GM19372 (cell line): ENCODE measurements around the gene HCFC1.

Source experiments
- ATAC-seq: cut with Tn5 transposase; IDR thresholded peaks from one replicate; pipeline ENCODE4 v1.9.1; 2021; ENCODE audit warnings: mild to moderate bottlenecking, low read depth, moderate library complexity; ENCODE audit not compliant: unreplicated experiment

HCFC1 gene

GRCh38 chrX:153926858-153927671, 44.6 kb downstream of the HCFC1 start:
- ATAC-seq: peak; percentile 30

GRCh38 chrX:153926552-153926857, 45.1 kb downstream of the HCFC1 start:
- ATAC-seq: peak; percentile 1

- ATAC-seq: no peak
Measured at GRCh38 chrX:153925739-153926551, 45.7 kb downstream of the HCFC1 start, which contains the start of gene ARHGAP4. Gene ARHGAP4, minus strand, starts transcription at chrX:153926264. Its CDS starts 62 bp downstream, at chrX:153926202.

GRCh38 chrX:153925387-153925738, 46.3 kb downstream of the HCFC1 start:
- ATAC-seq: no peak

GRCh38 chrX:153924149-153924861, 47.3 kb downstream of the HCFC1 start:
- ATAC-seq: no peak

GRCh38 chrX:153922932-153923857, 48.4 kb downstream of the HCFC1 start:
- no peak for ATAC-seq

GRCh38 chrX:153921511-153922446, 49.8 kb downstream of the HCFC1 start:
- no peak for ATAC-seq

GRCh38 chrX:153921070-153921469, 50.5 kb downstream of the HCFC1 start:
- no peak for ATAC-seq

- no peak for ATAC-seq
Measured at GRCh38 chrX:153920546-153920945, 51.1 kb downstream of the HCFC1 start.

- no peak for ATAC-seq
Measured at GRCh38 chrX:153919281-153919680, 52.3 kb downstream of the HCFC1 start.

- no peak for ATAC-seq
Measured at GRCh38 chrX:153917869-153918268, 53.7 kb downstream of the HCFC1 start.

- ATAC-seq: no peak
Measured at GRCh38 chrX:153913701-153914100, 57.9 kb downstream of the HCFC1 start.

- no peak for ATAC-seq
Measured at GRCh38 chrX:153913211-153913610, 58.4 kb downstream of the HCFC1 start.

GRCh38 chrX:153911798-153912197, 59.8 kb downstream of the HCFC1 start:
- no peak for ATAC-seq

GRCh38 chrX:153910446-153910845, 61.2 kb downstream of the HCFC1 start:
- ATAC-seq: no peak

GRCh38 chrX:153909980-153910360, 61.6 kb downstream of the HCFC1 start:
- no peak for ATAC-seq

GRCh38 chrX:153909024-153909979, 62.3 kb downstream of the HCFC1 start:
- ATAC-seq: no peak
